NCI-H2171 (cell line): ENCODE results near the gene MAPRE2.

Source experiments
- DNase-seq: peaks from one replicate; lab custom pipeline; 2025; lab: John Stamatoyannopoulos, UW

The MAPRE2 gene

DNA sequence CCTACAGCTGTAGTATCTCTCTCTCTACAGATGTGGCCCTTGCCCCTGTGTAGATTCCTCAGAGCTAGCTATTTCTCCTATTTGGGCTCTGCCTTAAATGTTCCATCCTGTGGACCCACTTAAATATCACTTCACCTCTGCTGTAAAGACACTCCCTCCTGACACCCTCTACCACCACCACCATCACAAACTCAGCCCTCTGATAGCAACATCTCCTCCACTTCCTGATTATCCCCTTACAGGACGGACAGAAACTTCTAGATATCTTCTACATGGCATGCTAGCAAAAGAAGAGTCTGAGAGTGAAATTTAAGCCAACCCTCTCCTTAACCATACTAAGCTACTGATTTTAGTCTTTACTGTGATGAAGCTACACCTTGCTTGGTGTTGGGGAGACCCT lies 3.2 kb upstream of the MAPRE2 start:
- DNase-seq: no peak

DNA sequence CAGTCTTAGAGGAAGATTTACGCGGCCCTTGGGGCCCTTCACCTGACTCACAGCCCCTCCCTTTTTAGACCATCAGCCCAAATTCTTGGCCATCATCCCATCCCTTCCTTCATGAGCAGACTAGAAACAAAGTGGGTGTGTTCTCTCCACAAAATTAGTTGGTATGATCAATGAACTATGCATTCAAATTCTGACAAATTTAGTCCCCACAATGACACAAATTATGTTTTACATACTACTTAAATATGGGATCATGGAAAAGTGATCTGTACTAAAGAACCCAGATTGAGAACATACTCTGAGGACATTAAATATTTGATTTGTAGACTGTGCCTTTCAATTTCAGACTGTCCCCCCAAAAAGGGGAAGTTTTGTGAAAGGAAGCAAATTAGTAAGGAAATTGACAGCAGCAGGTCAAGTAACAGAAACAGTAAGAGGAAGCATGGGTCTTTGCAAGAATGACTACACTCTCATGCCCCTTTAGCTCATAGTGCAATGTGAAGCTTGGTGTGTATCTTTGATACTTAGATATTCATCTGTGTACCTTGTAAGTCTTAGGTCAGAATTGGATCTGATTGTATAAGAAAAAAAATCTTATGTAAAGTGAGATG lies 2.2 kb upstream of the MAPRE2 start:
- DNase-seq: no peak

DNA sequence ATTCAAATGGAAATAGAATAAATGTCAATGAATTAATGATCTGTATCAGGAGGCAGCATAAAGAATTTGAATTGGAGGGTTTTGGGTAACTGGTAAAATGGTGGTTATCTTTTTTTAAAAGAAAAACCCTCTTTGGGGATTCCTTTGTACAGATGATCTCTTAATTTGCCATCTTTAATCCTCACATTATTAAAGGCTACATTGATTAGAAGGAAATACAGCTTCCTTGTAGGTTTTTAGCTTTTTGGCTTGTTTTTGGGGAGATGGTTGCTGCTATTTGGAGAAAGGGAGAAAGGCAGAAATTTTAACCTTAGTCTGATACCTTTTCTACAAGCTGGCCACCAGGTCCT lies 600 bp upstream of the MAPRE2 start:
- DNase-seq: no peak

DNA sequence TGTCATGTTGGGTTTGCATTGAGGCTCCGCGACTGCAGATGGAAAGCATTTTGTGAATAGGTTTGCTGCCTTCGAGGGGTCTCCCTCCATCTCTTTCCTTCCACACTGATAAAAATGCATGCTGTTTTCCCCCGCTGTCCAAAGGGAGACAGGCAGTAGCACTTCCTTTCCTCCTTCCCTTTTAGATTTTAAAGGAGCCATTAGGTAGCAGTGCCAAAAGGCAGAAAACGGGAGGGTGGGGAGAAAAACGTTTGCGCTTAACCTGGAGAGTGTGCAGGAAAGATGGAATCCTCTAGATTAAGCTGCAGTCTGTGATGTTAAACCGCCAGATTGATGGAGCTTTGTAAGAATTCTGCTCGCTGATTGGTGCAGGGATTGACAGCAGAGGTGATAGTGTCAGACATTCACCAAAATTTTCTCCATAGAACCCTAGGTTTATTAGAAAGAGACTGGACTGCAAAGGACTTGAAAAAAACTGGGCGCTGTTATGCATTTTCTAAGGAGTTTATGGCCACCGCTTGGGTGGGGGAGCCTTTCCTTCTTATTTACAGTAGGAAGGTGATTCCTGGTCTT lies 688 bp downstream of the MAPRE2 start:
- peak; percentile 39 for DNase-seq

DNA sequence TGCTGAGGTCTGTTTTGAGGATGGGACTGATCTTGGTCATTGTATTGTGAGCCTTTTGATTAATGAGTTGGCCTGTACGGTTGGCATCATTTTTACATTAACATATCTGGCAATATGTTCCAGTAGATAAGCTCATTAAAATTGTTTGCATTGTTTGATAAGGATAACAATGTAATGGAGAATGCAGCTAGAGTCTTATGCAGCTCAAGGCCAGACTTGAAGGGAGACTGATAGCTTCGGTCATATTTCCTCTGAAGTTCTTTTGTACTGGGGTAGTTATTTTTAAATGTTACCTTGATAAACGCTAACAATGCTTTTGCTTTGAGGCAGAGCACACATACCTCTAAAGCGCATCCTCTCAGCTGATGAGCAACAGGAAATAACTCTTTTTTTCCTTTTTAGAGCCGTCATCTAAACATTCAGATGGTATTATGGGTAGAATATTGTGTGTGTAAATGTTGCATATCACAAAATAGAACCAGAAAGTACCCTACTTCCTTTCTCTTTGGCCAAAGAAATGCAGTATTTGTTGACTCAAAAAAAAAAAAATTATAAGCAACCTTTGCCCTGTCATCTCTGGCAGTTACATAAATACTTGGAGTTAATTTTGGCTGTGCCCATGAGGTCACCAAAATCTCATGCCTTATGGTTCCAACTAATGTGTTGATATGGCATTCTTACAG lies 1.3 kb downstream of the MAPRE2 start:
- no peak for DNase-seq

DNA sequence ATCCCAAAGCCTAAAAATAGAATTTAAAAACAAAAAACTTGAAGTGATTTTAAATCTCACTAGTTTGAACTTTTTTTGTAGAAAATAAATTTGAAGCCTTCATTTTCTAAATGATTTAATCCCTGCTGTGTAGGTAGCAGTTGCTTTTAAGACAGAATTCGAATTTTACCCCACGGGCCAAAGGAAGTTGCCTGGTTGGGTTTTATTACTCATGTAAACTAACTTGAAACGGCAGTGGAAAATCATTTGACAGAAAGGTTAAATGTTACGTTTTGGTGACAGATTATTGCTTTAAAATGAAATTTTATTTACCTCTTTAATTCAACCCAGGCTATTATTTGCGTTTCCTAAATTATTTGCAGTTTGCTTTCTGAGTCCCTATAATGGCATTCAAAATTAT lies 2.0 kb downstream of the MAPRE2 start:
- DNase-seq: no peak

DNA sequence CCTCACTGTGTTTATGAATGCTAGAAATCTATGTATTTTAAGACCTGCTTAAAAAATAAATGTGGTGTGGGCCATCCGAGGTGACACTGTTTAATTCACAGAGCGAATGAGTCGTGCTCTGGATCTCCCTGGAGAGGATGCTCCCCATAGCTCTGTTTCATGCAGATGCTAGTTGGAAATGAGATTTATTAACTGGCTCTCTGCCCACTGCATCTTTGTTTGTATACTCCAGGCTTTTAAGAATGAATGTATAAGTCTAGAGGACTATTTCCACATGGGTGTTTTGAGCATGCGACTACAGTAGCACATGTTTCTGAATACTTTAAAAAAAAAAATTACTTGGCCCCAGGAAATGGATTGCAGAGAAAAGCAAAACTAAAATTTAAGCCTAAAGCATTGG lies 3.9 kb downstream of the MAPRE2 start:
- DNase-seq: peak; percentile 47

DNA sequence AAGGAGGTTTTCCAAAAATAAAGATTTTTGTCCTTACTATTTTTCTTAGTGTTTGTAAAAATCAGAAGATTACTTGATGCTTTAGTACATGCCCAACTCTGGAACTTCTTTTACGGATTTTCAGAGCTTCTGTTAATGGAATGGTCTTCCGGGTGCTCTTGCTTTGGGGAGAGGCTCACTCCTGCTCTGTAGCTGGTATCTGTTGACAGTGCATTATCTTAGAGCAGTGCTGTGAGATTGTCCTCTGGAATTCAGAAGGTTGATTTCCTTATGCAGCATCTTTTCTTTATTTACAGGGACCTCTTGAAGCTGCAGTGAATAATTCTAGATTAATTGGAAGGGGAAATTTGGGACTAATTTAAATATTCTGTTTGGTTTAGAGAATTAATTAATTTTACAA lies 4.6 kb downstream of the MAPRE2 start:
- no peak for DNase-seq

DNA sequence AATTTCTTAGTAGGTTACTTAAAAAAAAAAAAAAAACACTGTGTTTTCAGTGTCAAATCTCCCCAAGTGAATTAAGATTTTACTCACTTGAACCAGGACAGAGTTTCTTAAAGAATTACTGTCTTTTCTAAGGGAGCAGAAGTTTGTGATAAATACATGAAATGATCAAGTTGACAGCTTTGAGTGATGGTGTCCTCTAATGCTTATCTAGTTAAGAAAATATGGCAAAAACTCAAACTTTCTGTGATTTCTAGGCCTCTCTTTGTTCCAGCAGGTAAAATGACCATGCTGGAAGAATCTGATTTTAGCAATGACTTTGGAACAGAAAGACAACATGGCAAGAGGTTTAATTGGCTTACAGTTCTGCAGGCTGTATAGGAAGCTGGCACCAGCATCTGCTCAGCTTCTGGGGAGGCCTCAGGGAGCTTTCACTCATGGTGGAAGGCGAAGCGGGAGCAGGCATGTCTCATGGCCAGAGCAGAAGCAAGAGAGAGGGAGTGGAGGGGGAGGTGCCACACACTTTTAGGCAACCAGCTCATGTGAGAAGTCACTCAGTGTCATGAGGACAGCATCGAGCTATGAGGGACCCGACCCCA lies 6.6 kb downstream of the MAPRE2 start:
- DNase-seq: no peak

DNA sequence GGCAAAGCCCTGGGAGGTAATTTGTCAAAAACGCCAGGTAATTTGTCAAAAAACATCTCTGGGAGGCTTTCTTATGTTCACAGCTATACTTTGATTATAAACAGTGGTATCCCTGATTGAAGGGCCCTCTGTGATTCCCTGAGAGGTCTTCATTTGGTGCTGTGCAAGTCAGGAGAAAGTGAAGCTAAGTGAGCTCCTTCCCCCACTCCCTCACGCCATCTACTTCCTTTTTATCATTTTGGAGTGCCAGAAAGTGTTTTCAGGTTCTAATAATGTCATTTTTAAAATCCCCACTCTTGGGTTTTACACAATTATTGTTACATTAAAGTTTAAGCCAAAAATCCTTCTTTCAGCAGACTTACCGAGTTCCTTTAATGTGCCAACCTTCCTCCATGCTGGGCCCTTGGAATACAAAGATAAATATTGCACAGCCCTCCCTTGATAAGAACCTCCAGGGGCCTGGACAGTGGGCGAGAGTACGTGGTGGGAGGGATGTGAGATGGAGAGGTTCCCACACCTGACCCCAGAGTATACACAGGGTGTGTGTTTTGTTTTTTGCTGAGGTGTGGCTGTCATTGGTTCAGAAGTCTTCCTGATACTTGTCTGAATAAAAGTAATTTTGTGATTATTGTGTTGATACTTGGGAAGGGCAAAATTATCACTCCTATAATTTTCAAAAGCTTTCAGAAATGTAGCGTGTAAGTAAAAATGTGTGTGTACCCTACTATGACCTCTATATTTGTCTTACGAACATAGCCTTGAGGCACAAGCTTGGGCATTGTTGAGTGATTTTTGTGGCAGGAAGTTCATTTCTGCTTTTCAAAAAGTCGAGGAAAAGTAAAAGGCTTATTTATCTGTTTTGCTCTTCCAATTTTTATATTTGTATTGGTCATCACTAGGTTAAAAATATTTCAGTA lies 8.2 kb downstream of the MAPRE2 start:
- DNase-seq: no peak

DNA sequence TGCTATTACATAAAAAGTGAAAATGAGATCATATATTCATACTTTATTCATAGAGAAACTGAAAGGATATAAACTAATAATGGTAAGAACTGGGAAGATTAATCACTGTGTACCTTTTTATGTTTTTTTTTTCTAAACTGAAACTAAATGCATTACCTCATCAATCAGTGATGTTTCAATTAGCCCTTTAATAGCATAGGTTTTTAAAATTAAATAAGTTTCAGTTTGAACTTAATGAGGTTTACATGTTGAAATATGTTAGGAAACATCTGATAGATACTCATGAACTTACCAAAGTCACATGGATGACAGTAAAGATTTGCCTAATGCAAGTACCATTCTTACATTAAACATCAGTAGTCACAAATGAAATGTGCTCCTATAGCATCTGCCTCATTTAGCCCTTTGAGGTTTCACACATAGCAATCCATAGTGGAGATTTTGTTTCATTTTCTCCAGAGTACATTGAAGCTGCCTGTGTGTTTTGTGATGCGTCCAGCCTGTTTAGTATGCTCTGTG lies 8.9 kb downstream of the MAPRE2 start:
- no peak for DNase-seq

DNA sequence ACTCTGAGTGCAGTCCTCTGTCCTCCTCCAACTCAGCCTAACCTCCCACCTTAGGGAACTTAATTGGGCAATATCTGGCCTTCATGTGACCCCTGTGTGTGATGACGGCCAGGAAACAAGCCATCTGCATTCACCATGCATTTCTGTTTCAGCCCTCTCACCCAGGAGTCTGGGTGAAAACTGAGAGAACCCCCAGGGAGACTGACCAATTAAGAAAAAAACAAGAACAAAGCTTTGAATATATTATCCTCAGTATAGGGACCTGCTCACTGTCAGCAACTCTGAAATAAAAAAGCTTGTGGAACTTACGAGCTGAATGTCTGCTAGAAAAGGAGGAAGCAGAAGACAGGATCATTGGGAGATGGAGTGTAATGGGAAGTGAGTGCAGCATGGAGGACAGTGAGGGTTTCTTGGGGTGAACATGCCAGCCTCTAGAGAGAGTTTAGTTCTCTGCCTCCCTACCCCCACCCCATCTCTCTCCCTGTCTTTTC lies 9.5 kb downstream of the MAPRE2 start:
- DNase-seq: no peak

DNA sequence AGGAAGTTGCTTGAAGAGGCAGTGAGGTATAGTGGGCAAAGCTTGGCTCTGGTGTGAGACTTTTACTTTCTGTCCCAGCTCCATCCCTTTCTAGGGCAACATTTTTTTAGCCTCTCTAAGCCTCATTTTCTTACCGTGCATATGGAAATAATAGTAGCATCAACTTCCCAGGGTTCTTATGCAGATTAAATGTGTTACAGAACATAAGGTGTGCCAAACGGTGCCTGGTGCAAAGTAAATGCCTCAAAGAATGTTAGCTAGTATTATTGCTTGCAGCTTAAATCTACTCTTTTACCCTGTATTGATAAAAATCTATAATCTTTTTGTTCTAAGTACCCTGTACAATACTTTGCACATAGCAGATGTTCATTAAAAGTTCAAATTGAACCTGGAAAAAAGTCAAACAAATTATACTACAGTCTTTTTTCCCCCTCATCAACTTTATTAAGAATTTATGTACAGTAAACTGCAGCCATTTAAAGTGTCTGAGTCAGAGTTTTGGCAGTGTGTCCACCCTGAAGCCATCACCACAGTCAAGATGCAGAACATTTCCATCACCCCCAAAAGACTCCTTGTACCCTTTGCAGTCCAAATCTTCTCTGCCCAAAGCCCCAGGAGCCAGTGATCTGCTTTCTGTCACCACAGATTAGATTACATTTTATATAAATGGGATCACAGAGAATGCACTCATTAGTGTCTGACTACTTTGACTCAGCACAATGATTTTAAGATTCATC lies 10.6 kb downstream of the MAPRE2 start:
- DNase-seq: no peak

DNA sequence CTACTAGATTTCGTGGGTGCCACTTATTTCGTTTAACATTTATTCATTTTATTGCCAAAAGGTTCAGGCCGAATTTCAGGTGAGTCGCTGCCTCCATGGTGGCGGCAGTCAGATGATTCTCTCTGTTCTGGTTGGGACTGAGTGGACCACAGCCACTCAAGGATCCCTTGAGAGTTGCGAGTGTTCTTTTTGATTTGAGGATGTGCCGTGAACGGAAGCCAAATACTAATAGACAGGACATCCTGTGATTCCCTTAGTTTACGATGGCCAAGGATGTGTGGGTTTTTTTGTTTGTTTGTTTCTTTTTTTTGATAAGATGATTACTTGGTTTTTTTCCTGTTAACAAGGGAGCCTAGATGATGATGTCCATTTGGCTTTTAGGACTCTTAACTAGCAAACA lies 13.2 kb downstream of the MAPRE2 start:
- no peak for DNase-seq

DNA sequence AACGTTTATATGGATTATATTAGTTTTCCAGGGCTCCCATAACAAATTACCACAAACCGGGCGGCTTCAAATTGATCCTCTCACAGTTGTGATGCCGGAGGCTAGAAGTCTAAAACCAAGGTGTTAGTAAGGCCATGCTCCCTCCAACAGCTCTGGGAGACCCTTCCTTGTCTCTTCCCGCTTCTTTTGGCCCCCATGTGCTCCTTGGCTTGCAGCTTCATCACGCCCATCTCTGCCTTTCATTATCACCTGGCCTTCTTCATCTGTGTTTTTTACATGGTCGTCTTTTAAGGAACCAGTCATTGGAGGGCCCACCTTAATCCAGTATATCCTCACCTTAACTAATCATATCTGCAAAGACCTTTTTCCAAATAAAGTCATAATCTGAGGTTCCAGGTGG lies 13.9 kb downstream of the MAPRE2 start:
- DNase-seq: no peak

DNA sequence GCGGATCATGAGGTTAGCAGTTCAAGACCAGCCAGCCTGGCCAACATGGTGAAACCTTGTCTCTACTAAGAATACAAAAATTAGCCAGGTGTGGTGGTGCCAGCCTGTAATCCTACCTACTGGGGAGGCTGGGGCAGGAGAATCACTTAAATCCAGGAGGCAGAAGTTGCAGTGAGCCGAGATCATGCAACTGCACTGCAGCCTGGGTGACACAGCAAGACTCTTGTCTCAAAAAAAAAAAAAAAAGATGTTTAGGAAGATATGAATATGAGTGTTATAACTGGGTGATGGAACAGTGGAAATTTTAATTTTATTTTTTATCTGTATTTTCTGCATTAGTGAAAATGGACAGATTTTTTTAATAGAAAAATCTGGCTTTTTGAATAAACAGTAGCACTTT lies 14.5 kb downstream of the MAPRE2 start:
- DNase-seq: no peak

DNA sequence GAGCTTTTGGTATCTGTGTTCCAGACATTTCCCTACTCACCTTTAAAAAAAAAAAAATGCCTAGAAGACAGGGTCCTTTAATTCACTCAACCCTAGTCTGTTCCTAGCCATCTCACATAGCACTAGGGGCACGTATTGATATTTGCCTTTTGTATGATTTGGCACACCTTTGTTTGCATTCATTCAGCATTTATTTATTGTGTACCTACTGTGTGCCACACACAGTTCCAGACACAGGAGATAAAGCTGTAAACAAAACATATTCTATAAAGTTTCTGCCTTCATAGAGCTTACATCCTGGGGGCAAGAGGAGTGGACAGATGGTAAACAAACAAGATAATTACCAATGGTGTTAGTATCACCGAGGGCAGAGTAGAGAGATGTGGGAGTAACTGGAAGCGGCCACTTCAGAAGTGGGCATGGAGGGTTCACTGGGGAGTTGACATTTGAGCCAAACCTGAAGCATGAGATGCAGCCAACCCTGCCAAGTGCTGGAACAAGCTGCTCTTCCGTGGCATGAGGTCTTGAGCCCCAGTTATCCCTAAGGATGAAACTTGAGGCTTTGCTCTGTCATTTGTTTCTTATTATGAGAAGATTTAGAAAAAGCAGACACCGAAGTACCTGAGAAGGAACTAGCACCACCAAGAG lies 18.2 kb downstream of the MAPRE2 start:
- DNase-seq: no peak

DNA sequence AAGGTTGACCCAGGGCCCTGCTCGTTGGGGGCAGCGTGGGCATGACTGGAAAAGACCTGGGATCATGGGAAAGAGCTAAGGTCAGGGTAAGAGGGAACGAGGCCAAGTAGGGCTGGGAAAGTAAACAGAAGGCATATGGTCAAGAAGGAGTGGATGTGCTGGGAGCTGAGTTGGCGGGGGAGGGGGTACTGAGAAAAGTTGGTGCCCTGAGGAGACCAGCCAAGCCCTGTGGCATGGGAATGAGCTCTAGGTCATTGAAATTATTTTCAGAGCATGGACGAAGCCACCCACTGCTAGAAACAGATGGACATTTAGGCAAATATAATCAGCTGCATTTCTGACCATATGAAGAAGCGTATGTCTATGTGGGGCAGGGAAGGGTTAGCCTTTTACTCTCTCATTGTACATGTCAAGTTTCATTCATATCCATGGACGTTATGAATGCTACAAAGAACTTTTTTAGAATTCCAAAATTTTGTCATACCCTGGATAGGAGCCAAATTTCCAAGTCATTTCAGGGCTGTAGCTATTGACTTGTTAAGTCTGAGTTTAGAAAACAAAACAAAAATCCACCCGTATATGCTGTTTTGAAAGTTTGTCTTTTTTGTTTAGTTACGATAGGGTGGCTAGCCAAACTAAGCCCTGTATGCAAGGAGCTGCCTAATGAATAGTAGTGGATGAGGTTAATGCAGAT lies 19.1 kb downstream of the MAPRE2 start:
- DNase-seq: no peak

DNA sequence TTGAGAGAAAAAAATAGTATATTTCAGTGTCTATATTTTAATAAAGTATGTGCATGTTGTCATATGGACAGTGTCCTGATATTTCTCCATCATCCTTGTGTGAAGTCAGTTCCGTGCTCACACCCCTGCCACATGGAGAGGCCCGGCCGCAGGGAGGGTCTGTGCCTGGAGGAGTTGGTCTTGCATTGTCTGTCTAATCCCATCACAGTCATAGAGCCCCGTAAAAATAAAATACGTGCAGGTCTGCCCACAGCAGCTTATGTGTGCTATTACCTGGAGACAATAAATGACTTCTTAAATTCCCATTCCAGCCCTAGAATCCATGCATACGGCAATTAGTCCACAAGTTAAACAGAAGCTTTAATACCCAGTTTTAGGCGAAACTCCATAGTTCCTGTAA lies 20.1 kb downstream of the MAPRE2 start:
- no peak for DNase-seq

DNA sequence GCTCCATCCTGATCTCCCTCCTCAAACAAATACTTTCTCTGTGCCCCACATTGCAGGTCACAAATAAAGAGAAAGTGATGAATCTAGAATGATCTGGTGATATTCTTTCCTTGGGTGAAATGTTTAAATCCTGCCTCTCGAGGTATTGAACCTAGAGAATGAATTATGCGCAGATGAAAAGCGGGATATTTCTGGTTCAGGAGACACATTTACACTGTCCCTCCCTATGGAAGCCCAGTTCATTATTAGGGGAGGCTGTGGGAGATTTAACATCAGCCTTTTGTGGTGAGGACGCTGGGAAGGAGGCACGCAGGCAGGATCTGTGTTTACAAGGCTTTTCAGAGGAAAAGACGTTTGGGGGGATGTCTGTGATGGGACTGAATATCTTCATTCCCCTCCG lies 20.6 kb downstream of the MAPRE2 start:
- no peak for DNase-seq
